HG03575 (cell line): ENCODE results near the gene DNAJA4.

Experiments
- ATAC-seq: cut with Tn5 transposase; IDR thresholded peaks from one replicate; pipeline ENCODE4 v1.9.1; 2021; ENCODE audit not compliant: unreplicated experiment, insufficient number of reproducible peaks, low FRiP score; ENCODE audit errors: extremely low read depth

DNAJA4 gene

DNA sequence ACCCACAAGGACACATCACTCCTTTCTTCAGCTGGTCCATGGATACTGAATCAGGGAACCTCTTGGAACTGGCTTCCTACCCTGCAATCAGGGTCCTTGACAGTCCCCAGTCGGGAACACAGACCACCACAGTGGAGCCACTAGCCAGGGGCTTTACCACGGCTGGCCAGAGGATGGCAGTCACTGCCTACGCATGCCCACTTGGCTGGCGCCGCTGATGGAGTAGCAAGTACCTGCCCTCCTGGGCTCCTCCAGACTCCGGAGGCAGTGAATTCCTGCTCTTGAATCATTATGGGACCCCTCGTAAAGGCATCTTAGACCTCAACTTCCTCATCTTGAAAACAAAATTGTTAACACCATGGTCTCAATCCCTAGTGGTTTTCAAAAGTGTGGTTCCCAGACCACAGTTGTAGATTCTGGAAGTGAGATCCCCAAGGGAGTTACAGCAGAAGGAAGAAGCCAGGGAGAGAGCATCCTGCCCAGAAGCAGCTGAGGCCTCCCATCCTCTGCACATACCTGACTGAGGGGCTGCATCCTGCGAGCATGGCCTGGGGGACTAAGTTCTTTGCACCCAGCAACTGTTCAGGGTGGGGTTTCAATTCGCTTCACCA, 44.2 kb downstream of the DNAJA4 start:
- ATAC-seq, result no peak

DNA sequence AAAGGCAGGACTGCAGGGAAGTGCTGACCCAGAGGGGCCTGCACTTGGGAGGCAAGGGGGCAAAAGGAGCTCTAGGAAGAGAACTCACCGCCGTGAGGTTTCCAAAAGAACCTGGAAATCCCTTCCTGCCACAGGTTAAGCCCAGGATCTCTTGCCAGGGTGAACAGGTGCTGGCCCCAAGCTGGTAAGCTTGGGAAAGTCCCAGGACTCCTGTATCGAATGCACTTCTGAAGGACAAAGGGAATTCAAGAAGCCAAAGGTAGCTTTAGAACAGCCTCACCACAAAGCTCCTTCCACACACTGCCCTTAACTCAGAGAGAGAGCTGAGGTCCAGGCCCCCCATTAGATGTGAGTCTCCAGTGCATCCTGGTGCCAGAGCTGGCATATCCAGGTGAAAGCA, 46.9 kb downstream of the DNAJA4 start:
- no peak for ATAC-seq

DNA sequence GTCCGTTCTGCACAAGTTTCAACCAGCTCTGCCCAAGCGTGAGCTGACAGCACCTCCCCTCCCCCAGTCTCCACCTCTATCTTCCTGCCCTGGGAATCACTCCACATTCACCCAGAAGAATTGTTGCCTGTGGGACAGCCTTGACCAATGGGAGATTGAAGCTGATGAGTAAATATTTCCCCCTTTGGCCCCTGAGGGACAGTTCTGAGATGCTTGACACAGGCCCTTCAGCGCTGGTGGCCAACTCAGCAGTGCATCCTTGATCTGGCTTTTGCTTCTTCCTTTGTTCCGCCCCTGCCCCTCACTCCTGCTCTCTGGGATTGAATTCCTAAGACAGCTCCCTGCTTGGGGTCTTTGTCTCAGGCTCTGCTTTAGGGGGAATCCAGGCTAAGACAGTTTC, 48.2 kb downstream of the DNAJA4 start:
- ATAC-seq, result no peak

DNA sequence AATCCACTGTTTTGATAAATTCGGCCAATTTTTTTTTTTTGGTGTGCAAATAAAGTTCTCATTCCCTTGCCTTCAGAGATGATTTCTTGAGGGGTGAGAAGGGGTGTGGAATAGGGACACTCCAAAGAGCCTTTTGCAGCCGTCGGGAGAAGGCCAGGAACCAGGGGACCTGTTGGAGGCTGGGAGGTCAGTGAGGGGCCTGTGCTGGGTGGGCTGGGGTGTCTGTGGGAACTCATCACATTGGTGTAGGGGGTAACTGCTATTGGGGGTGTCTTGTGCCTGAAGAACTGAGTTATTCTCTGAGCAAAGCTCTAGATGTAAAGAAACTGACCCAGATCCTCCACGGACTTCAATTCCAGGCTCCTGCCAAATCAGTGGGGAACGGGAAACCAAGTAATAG, 48.6 kb downstream of the DNAJA4 start:
- no peak for ATAC-seq

DNA sequence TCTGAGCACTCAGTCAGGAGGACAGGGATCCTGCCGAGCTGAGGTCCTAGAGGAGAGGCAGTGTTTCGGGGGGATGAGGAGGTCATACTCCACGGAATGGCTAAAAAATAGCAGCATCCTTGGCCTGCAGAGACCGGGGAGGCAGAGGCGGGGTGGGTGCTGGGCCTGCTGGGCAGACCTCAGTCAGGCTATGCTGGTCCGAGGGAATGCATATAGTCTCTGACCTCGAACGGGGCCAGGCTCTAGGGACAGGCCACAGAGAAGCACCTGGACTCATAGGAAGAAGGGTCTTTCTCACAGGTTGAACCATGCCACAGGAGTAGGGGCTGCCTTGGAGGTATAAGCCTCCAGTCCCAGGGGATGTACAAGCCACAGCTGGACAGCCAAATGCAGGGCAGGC, 49.0 kb downstream of the DNAJA4 start:
- ATAC-seq, result no peak

DNA sequence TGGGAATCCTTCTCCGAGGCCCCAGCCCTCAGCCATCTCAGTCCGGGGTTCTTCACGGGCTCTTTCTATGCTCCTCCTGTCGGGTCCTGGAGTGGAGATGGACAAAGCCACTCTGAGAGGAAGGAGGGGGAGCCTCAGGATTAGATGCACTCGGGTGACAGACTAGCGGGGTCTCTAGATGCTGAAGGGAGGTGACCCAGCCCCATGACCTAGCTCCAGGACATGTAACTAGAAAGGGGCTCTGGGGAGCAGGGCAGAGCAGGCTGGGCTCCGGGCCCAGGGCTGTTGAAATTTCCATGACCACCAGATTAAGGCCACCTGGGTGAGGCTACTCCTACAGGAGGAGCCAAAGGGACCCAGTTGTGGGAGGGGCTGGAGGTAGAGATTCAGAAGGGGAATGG, 49.8 kb downstream of the DNAJA4 start:
- no peak for ATAC-seq

DNA sequence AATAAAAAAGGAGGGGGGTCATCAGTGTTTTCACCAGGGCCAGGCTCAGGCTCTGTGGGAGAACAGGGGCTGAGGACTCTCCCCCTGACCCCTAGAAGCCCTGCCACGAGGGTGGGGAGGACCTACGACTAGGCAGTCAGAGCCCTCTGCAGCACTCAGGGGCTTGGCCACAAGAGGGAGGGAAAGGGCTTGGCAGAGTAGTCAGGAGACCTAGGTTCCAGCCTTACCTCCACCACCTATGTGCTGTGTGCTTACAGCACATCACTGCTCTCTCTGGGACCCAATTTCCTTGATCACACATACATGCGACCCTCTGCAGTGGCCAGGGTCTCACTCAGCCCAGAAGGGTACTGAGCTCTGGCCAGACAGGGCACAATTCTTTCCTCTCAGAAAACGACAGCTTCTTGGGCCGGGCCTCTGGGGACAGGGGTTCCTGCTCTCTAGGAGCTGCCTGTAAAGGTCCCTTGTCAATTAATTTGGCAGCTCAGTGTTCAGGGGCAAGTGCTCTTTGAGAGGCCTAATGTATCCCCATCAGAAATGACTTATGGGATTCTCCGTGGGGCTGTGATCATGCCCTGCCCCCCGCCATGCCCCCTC, 51.4 kb downstream of the DNAJA4 start:
- ATAC-seq, result no peak

DNA sequence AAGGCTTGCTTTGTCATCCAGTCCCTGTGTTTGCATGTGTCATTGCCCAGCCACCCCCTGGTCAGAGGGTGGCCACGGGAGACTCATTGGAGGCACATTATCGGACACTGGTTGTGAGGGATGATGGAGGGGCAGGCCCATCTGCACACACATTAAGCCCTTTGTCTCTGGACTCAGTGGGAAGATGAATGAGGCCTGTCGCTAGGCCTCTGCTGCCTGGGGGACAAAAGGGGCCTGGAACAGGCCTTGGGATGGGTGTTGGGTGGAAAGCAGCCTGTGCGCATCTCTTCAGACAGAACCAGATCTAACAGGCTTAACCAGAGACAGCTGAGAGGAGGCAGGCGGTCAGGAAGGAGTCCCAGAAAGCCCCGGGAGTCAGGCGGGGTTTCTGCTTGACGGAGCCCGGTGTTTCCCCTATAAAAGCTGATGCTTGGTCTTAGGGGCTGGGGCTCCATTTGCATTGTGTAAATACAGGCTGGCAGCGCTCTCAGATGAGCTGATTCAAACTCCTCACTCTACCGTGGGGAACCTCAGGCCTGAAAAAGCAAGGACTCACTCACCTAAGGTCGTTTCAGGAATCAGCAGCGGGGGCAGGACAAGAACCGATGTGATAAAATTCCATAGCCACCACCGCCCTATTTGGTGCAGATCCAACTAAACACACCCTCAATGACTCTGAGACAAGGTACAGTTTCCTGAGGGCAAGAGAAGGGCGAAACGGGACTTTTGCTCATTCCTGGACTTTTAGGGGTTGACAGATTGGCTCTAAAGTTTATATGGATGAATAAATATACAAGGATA, 52.1 kb downstream of the DNAJA4 start:
- ATAC-seq, result no peak

DNA sequence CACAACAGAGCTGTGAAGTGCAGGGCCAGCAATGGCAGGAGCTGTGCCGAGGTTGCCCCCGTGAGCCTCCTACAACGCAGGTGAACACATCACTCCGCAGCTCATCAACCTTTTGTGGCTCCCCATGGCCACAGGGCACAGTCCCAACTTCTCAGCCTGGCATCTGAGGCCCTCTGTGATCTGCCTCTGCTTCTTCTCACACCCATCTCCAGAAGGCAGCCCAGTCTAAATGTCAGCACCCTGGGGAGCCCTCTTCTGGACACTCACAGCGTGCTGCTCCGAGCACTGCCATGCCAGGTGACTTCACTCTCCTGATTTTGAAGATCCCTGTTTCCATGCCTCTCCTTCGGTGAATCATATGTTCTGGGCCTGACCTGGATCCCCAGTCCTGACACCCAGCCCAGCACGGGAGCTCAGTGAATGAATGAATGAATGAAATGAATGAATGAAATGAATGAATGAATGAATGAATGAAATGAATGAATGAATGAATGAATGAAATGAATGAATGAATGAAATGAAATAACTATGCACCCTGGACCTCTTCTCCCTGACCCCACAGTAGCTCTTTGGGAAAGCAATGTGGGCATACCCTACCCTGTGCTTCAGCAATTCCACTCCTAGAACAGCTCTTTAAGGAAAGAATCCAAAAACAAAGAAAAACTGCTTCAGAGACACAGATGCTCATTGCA, 52.9 kb downstream of the DNAJA4 start:
- no peak for ATAC-seq

DNA sequence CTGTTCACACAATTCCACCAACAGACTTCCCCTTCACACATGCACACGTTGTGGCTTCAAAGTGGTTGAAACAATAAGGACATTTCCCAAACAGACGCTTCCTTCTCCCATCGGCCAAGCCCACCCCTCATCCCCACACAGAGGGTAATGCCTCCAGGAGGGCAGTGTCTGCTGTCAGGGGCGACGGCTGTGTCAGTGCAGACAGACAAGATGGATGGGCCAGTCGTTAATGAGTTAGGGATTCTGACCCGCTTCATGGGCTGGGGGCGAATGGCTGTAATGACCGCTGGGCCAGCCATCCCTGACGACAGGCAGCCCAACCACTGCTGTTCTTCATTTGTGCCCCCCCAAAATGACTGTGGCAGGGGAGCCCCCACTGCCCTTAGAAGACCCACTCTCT, 55.2 kb downstream of the DNAJA4 start:
- no peak for ATAC-seq

DNA sequence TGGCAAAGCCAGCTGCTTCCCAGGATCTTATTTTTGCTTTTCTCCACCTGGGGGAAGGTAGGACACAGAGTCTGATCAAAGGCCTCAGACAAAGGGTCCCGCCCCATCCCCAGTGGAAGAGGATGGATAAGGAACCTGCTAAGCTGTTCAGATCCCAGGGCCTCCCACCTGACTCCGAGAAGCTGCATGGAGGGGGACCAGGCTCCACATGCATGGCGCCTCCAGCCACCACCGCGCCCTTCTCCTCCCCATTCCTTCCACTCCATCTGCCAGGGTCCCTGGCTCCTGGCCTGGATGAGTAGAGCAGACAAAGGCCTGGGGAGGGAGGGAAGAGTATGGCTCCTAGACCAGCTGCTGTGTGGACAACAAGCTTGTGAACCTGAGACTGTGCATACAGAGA, 55.8 kb downstream of the DNAJA4 start:
- no peak for ATAC-seq

DNA sequence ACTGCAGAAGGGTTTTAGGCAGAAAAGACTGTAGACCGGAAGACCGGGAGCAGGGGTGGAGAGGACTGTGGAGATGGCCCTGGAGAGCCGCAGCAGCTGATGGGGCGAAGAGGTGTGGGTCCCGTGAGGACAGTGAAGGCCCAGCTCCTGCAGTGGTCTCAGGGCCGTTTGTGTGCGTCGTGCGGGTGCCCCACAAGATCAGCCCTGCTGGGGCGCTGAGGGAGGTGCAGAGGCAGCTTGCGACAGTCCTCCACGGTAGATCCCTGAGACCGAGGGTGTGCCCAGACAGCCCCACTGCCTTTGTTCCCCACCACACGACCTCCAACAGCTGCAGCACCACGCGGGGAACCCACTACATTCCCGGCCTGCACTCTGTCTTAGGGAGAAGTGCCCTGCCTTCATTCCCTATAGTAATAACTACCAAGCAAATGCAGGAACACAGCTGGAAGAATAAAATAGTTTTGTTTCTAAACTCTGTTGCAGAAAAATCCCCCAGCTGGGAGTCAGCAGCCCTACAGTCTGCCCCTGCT, 56.7 kb downstream of the DNAJA4 start:
- no peak for ATAC-seq

DNA sequence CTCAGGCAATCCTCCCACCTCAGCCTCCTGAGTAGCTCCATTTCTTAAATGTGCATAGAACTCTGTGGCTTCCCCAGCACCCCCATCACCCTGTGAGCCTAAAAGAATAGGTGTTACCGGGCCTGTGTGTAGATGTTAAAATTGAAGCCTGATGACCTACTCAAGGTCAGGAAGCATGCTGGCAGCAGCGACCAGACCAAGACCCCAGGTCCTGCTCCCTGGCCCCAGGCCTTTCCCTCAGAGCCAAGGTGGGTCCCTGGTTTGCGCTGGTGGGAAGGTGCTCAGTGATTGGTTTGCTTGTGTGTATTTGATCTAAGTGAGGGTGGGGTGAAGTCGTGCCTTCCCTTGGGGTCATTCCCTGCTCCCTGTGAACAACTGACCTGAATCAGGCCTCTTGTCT, 57.4 kb downstream of the DNAJA4 start:
- no peak for ATAC-seq

DNA sequence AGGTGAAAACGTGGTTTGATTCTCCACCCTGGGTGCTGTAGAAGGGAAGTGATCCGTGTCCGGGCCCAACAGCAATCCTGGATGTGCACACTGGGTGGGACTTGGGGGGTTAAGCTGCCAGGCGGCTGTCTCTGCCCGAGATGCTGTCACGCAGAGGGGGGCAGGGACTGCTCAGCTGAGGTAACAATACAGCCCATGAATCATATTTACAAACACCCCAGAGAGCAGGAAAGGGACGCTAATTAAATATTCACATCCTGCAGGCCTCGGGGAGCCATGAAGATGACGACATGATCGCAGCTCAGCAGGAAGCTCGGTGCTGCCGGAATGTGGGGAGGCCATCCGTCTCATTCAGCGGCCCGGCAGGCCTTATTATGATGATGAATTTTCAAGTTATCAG, 57.9 kb downstream of the DNAJA4 start:
- no peak for ATAC-seq

DNA sequence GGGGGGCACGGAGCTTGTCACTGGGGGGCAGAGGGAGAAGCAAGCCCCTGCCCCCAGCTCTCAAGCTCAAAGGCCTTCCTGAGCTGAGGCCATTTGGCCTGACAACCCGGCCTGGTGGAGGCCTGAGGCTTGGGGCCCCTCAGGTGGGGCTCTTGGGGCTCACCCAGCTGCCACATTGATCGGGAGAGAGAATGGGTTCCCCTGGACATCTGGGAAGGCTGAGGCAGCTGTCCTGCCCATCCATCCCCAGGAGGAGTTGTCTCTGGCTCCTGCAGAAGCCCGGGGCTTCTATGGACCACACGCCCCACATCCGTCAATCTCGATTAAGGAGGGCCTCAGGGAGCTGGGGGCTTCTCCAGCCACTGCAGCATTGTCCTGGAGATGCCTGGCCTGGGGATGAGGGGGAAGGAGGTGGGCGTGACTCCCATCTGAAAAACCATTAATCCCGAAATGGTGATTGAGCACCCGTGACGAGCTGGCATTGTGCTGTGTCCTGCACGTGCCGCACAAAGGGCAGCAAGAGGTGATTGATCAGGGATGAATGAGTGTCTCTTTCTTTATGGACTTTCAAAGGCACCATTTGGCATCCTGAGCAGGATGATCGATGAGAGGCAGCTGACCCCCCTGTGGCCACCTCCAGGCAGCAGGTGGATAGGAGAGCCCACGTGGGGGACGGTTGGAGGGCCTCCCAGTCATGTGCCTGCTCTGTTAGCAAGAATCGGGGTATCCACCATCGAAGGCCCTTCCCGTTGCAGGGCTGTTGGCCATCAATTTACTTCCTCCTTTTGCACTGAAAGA, 58.6 kb downstream of the DNAJA4 start:
- no peak for ATAC-seq

DNA sequence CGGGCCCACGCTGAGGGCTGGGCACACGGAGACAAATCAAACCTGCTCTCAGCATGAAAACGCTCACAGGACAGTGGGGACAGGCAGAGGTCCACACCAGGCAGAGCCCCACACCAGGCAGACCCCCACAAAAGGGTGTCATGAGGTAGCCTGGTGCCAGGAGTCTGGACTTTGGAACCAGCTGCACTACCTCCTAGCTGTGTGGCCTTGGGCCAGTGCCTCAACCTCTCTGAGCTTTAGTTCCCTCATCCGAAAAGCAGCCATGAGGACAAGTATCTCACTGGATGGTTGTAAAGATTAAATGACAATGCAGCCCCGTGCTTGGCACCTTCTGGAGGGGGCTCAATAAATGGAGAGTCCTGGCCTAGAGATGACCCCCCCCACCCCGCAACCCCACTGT, 59.3 kb downstream of the DNAJA4 start:
- ATAC-seq, result no peak

DNA sequence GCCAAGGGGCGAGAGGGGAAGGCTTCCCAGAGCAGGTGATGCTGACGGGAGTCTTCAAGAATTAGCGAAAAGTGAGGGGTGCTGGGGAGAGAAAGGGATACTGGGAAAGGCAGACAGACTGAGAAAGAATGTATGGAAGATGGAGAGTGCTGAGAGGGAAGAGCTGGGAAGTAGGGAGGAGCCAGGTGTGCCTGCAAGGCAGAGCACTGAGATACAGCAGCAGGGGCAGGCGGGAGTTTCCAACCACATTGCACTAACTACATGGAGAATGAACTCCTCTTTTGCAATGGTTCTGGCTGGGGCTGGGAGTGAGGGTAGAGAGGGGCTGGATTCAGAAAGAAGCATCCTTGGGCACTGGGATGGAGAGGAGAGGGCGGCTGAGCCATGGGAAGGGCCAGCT, 59.8 kb downstream of the DNAJA4 start:
- no peak for ATAC-seq

DNA sequence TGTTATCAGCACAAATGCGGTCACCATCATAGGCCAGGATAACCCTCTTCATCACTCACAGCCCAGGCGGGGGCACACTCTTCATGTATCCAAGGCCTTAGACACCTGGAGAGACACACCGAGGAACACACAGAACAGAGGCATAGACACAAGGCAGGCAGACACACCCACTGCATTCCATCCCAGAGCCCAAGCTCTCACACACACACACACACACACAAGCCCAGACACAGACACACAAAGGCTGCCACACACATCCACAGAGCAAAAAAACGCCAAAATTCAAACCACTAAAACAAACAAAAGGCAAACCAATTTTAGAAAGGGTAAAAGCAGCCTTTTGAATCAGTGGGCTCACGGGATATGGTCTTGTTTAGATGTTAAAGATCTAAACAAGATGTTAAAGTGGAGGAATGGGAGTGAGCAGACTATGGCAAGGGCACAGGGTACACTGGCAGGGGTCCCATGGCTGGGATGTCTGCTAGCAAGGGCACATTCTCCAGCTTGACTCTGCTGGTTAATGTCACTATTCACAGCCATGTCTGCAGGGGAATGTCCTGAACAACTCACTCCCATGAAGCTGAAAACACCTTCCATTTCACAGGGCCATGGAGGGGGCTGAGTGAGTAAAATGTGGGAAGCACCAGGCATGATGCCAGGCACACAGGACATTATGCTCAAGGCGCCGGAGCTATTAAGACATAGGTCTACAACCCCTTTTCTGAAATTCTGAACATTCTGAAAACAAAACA, 60.9 kb downstream of the DNAJA4 start:
- ATAC-seq, result no peak
